ENCODE results near the gene RIN3.

- TF ChIP-seq CTCF (IDR thresholded peaks at IDR 0.05), result no peak
- TF ChIP-seq POLR2A (IDR thresholded peaks at IDR 0.05), result no peak
Measured at GRCh38 chr14:92610849-92611271, 97.3 kb downstream of the RIN3 start.

All from suprapubic skin (tissue), 3 donors.